ENCODE data around the gene FDXACB1.

Gene FDXACB1

GRCh38 chr11:111841370-111842053, 37.5 kb downstream of the FDXACB1 start:
- DNase-seq (ENCODE audit: low read depth) = peak; percentile 99

- DNase-seq (ENCODE audit: low read depth) = peak; percentile 77
These were observed 38.8 kb downstream of the FDXACB1 start for GRCh38 chr11:111840143-111840542.

DNA sequence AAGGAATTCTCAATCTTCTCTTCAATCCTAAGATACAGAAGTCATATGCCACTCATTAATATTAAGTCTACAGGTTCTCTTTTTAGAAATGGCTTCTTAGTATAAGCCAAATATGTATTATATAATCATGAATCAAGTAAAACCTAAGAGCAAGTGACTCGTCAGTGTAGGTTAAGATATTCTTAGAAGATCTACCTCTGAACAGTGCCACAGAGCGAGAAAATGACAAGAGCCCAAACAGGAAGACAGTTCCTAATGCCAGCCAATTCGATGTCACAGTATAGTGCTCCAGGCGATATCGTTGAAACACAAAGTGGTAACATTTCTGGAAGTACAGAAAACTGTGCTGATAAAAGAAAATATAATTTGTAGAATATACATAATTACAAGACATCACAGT, 40.9 kb downstream of the FDXACB1 start:
- no peak for DNase-seq (ENCODE audit: low read depth)

- DNase-seq (ENCODE audit: low read depth) = no peak
These were observed 41.5 kb downstream of the FDXACB1 start for GRCh38 chr11:111837366-111837891.

- DNase-seq (ENCODE audit: low read depth) = peak; percentile 66
These were observed 42.2 kb downstream of the FDXACB1 start for GRCh38 chr11:111836721-111837120.

- peak; percentile 51 for DNase-seq (ENCODE audit: low read depth)
These were observed 42.8 kb downstream of the FDXACB1 start for GRCh38 chr11:111836162-111836561.

DNA sequence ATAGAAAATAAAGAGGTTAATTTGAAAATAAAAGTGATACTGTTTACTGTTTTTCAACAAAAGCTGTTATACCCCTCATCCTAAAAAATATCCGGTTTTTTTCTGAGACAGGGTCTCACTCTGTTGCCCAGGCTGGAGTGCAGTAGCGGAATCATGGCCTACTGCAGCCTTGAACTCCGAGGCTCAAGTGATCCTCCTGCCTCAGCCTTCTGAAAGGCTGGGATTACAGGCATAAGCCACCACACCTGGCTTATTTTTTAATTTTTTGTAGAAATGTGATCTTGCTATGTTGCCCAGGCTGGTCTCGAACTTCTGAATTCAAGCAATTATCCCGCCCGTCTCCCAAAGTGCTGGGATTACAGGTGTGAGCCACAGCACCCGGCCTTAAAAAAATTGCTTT, 43.3 kb downstream of the FDXACB1 start:
- no peak for DNase-seq (ENCODE audit: low read depth)

GRCh38 chr11:111834432-111835163, 44.4 kb downstream of the FDXACB1 start:
- DNase-seq (ENCODE audit: low read depth) = no peak

GRCh38 chr11:111833524-111833923, 45.4 kb downstream of the FDXACB1 start:
- DNase-seq (ENCODE audit: low read depth) = peak; percentile 68

GRCh38 chr11:111829185-111829968, 49.6 kb downstream of the FDXACB1 start:
- DNase-seq (ENCODE audit: low read depth) = no peak

DNA sequence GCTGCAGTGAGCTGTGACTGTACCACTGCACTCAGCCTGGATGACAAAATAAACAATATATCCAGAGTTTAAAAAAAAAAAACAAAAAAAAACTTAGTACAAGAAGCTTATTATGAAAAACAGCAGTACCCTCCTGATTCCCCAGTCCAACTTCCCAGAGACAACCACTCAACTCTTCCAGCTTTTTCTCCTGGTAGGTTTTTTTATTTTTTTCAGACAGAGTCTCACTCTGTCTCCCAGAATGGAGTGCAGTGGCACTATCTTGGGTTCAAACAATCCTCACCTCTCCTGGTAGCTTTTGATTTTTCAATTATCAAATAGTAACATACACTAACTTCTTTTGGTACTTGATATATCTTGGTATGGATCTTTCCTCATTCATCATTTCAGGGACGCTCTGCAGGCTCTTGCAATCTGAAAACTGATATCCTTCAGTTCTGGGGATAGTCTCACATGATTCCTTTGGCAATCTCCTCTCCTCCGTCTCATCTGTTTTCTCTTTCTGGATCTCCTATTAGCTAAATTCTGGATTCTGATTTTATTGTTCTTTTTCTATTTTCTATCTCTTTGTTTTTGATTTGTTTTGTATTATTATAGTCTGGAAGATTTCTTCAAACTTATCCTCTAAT, 52.5 kb downstream of the FDXACB1 start:
- DNase-seq (ENCODE audit: low read depth) = no peak
